ENCODE data around the gene LYST.

LYST gene

GRCh38 chr1:235885655-235886262, 19.1 kb upstream of the LYST start:
- DNase-seq (ENCODE audit: low read depth in 2 of 2) = no peak

GRCh38 chr1:235883261-235883927, 16.7 kb upstream of the LYST start:
- no peak for DNase-seq (ENCODE audit: low read depth in 2 of 2)

GRCh38 chr1:235882816-235883215, 16.1 kb upstream of the LYST start:
- no peak for DNase-seq (ENCODE audit: low read depth in 2 of 2)

GRCh38 chr1:235881930-235882700, 15.4 kb upstream of the LYST start:
- DNase-seq (ENCODE audit: low read depth in 2 of 2) = no peak

- DNase-seq (ENCODE audit: low read depth in 2 of 2) = no peak
These were observed 11.5 kb upstream of the LYST start for GRCh38 chr1:235878082-235878811.

- DNase-seq (ENCODE audit: low read depth in 2 of 2) = no peak
These were observed 9.7 kb upstream of the LYST start for GRCh38 chr1:235876402-235876841.

GRCh38 chr1:235875036-235875597, 8.4 kb upstream of the LYST start:
- DNase-seq (ENCODE audit: low read depth in 2 of 2) = no peak

- DNase-seq (ENCODE audit: low read depth in 2 of 2) = no peak
These were observed 7.6 kb upstream of the LYST start for GRCh38 chr1:235874261-235874660.

GRCh38 chr1:235873571-235873970, 6.9 kb upstream of the LYST start:
- DNase-seq (ENCODE audit: low read depth in 2 of 2) = no peak

GRCh38 chr1:235873045-235873444, 6.3 kb upstream of the LYST start:
- DNase-seq (ENCODE audit: low read depth in 2 of 2) = no peak

GRCh38 chr1:235872270-235872669, 5.6 kb upstream of the LYST start:
- no peak for DNase-seq (ENCODE audit: low read depth in 2 of 2)

GRCh38 chr1:235867903-235868469, 1.3 kb upstream of the LYST start:
- no peak for DNase-seq (ENCODE audit: low read depth in 2 of 2)

- peak; percentile 94 to 97 for DNase-seq (ENCODE audit: low read depth in 2 of 2)
These were observed 473 bp upstream of the LYST start for GRCh38 chr1:235866913-235867845.

- no peak for DNase-seq (ENCODE audit: low read depth in 2 of 2)
These were observed 1.0 kb downstream of the LYST start for GRCh38 chr1:235865565-235866204.

- DNase-seq (ENCODE audit: low read depth in 2 of 2) = no peak
These were observed 1.7 kb downstream of the LYST start for GRCh38 chr1:235864931-235865525.

- DNase-seq (ENCODE audit: low read depth in 2 of 2) = no peak
These were observed 2.2 kb downstream of the LYST start for GRCh38 chr1:235864469-235864868.

GRCh38 chr1:235863699-235864093, 3.0 kb downstream of the LYST start:
- DNase-seq (ENCODE audit: low read depth in 2 of 2) = no peak

GRCh38 chr1:235861857-235862256, 4.8 kb downstream of the LYST start:
- no peak for DNase-seq (ENCODE audit: low read depth in 2 of 2)

- no peak for DNase-seq (ENCODE audit: low read depth in 2 of 2)
These were observed 5.9 kb downstream of the LYST start for GRCh38 chr1:235860829-235861228.

GRCh38 chr1:235859789-235860188, 6.9 kb downstream of the LYST start:
- DNase-seq (ENCODE audit: low read depth in 2 of 2) = no peak

All from stimulated activated CD4-positive, alpha-beta T cell treated with anti-CD3 and anti-CD28 coated beads, Interleukin-12 subunit alpha, Interleukin-12 subunit beta, amount 100 ng/mL, for 24 hours (primary cell).